HEK293 (cell line): ENCODE results near the gene SRR.

ENCODE experiments used
- KLF1 ChIP-seq: fragments of 450-650 bp; formaldehyde crosslinking; IDR thresholded peaks from 2 replicates; pipeline ENCODE4 v1.5.1; 2016; ENCODE audit warnings: missing biosample characterization, missing genetic modification characterization
- TRIM28 ChIP-seq: IDR thresholded peaks from 2 replicates; pipeline ENCODE4 v1.6.1; 2011; ENCODE audit warnings: low read length, control low read depth, borderline replicate concordance
- ZBTB26 ChIP-seq: fragments of 450-650 bp; formaldehyde crosslinking; optimal IDR thresholded peaks from 2 replicates; pipeline ENCODE3; 2016; ENCODE audit warnings: missing biosample characterization, mild to moderate bottlenecking, missing genetic modification characterization
- ZBTB8A ChIP-seq: fragments of 450-650 bp; formaldehyde crosslinking; IDR thresholded peaks from 2 replicates; pipeline ENCODE4 v1.5.1; 2016; ENCODE audit warnings: missing biosample characterization, missing genetic modification characterization
- ZNF133 ChIP-seq: fragments of 450-650 bp; formaldehyde crosslinking; IDR thresholded peaks from 2 replicates; pipeline ENCODE4 v1.5.1; 2016; ENCODE audit warnings: missing biosample characterization, missing genetic modification characterization
- ZNF223 ChIP-seq: fragments of 450-650 bp; formaldehyde crosslinking; IDR thresholded peaks from 2 replicates; pipeline ENCODE4 v1.5.1; 2016; ENCODE audit warnings: missing biosample characterization, missing genetic modification characterization
- ZNF433 ChIP-seq: fragments of 450-650 bp; formaldehyde crosslinking; IDR thresholded peaks from 2 replicates; pipeline ENCODE4 v1.5.1; 2016; ENCODE audit warnings: missing biosample characterization, missing genetic modification characterization, low read depth
- TF ChIP-seq, protein P1 (sequence below): fragments of 450-650 bp; formaldehyde crosslinking; IDR thresholded peaks from 2 replicates; pipeline ENCODE4 v1.5.1; 2016; ENCODE audit warnings: missing biosample characterization, missing genetic modification characterization
- TF ChIP-seq, protein P2 (sequence below): fragments of 450-650 bp; formaldehyde crosslinking; IDR thresholded peaks from 2 replicates; pipeline ENCODE4 v1.5.1; 2016; ENCODE audit warnings: missing biosample characterization, missing genetic modification characterization

GRCh38 chr17:2361010-2361760 is 57.4 kb downstream of the SRR start:
- TF ChIP-seq ZBTB26 (tag by site-specific recombination) (no peak), KLF1 (tag by site-specific recombination) (no peak), ZNF223 (tag by site-specific recombination) (no peak), ZNF133 (tag by site-specific recombination) (no peak), ZNF433 (tag by site-specific recombination) (no peak), ZBTB8A (tag by site-specific recombination) (no peak), TRIM28 (no peak)
- TF ChIP-seq, protein P1, sequence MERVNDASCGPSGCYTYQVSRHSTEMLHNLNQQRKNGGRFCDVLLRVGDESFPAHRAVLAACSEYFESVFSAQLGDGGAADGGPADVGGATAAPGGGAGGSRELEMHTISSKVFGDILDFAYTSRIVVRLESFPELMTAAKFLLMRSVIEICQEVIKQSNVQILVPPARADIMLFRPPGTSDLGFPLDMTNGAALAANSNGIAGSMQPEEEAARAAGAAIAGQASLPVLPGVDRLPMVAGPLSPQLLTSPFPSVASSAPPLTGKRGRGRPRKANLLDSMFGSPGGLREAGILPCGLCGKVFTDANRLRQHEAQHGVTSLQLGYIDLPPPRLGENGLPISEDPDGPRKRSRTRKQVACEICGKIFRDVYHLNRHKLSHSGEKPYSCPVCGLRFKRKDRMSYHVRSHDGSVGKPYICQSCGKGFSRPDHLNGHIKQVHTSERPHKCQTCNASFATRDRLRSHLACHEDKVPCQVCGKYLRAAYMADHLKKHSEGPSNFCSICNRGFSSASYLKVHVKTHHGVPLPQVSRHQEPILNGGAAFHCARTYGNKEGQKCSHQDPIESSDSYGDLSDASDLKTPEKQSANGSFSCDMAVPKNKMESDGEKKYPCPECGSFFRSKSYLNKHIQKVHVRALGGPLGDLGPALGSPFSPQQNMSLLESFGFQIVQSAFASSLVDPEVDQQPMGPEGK (tag by site-specific recombination) = no peak
- TF ChIP-seq, protein P2, sequence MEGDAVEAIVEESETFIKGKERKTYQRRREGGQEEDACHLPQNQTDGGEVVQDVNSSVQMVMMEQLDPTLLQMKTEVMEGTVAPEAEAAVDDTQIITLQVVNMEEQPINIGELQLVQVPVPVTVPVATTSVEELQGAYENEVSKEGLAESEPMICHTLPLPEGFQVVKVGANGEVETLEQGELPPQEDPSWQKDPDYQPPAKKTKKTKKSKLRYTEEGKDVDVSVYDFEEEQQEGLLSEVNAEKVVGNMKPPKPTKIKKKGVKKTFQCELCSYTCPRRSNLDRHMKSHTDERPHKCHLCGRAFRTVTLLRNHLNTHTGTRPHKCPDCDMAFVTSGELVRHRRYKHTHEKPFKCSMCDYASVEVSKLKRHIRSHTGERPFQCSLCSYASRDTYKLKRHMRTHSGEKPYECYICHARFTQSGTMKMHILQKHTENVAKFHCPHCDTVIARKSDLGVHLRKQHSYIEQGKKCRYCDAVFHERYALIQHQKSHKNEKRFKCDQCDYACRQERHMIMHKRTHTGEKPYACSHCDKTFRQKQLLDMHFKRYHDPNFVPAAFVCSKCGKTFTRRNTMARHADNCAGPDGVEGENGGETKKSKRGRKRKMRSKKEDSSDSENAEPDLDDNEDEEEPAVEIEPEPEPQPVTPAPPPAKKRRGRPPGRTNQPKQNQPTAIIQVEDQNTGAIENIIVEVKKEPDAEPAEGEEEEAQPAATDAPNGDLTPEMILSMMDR = no peak
